Suprapubic skin (tissue), 4 donors: ENCODE measurements around the gene BCL11A.

ENCODE experiments used
- CTCF ChIP-seq, 2 donors: fragments of 200-600 bp in 1 of 2; fragments of 450-650 bp in 1 of 2; sonication (generic) in 1 of 2; IDR thresholded peaks; one replicate each; pipeline ENCODE4 v1.5.1; 2016 to 2019; ENCODE audit warnings: antibody characterized with exemption in 2 of 2, mild to moderate bottlenecking in 1 of 2, moderate library complexity in 1 of 2
- EP300 ChIP-seq: sonication (generic); formaldehyde crosslinking; IDR thresholded peaks from one replicate; pipeline ENCODE4 v1.6.1; 2017; ENCODE audit warnings: antibody characterized with exemption
- POLR2A ChIP-seq, 2 donors: fragments of 450-650 bp; IDR thresholded peaks; one replicate each; pipeline ENCODE4 v1.6.1; 2017; ENCODE audit warnings: antibody characterized with exemption in 2 of 2, mild to moderate bottlenecking in 2 of 2, moderate library complexity in 2 of 2
- POLR2AphosphoS5 ChIP-seq, 3 donors: sonication (generic); formaldehyde crosslinking; IDR thresholded peaks; one replicate each; pipeline ENCODE4 v1.6.1; 2017; ENCODE audit warnings: antibody characterized with exemption in 3 of 3

GRCh38 chr2:60463249-60463648 lies 90.2 kb downstream of the BCL11A start:
- TF ChIP-seq CTCF (IDR thresholded peaks at IDR 0.05) (no peak), EP300 (no peak), POLR2AphosphoS5 (IDR thresholded peaks at IDR 0.05) (no peak), POLR2A (IDR thresholded peaks at IDR 0.05) (no peak)
